Hematopoietic multipotent progenitor cell treated with erythropoietin and hydrocortisone succinate and interleukin-3 and kit ligand, for 17 days (in vitro differentiated cells): ENCODE results near the gene FCRL3.

Source experiments
- DNase-seq: peaks from one replicate; pipeline ENCODE4 v3.0.0-alpha.2; 2015; ENCODE audit warnings: low spot score

The FCRL3 gene

GRCh38 chr1:157682710-157683437, 17.7 kb downstream of the FCRL3 start:
- DNase-seq, result no peak

GRCh38 chr1:157678721-157679120, 21.8 kb downstream of the FCRL3 start:
- no peak for DNase-seq

DNA sequence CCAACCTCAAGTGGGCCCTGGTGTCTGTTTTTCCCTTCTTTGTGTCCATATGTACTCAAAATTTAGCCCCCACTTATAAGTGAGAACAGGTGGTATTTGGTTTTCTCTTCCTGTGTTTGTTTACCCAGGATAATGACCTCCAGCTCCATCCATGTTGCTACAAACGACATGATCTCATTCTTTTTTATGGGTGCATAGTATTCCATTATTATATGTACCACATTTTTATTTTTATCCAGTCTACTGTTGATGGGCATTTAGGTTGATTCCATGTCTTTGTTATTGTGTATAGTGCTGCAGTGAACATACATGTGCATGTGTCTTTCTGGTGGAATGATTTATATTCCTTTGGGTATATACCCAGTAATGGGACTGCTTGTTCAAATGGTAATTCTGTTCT, 27.6 kb downstream of the FCRL3 start:
- DNase-seq, result no peak

DNA sequence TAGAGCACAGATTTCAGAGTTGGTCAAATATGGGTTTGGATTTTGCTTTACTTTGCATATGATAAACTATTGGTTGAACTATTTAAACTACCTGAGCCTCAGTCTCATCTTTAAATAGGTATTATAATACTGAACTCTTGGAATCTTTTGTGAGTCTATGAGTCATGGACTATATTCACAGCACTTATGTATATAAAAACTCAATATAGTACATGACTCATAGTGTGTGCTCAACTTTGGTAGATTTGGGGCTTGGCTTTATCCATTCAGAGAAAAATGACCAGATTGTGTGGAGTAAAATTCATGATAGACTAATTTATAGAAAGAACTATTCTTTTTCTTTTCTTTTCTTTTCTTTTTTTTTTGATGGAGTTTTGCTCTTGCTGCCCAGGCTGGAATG, 28.7 kb downstream of the FCRL3 start:
- no peak for DNase-seq

GRCh38 chr1:157659576-157660247, 40.9 kb downstream of the FCRL3 start:
- no peak for DNase-seq

GRCh38 chr1:157658571-157658970, 42.0 kb downstream of the FCRL3 start:
- DNase-seq, result no peak

- DNase-seq, result no peak
These were observed 47.1 kb downstream of the FCRL3 start for GRCh38 chr1:157653494-157653873.

DNA sequence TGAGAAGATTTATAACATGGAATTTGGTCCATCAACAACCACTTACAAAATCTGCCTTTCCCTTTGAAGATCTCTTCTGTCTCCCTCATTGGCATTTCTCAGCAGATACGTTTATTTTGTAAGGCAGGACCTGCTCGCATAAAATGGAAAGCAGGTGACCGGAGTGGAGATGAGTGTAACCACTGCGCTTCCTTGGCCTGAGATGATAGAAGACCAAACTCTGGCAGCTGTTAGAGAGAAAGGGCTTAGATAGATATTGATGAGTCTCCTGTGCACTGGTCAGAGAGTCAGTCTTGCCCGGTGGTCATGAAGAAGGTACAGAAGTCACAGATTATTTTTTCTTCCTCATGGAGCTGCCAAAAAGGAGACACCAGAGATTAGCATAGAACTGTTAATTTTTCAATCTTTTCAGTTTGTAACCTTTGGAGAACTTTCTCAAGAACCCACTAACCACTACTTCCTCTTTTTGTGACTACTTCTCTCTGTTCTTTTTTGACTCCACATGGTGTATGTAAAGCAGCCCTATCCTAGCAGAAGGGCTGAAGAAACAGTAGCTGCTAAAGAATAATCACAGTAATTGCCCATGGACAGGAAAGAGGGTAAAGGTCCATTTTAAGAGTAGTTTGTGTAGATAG, 47.6 kb downstream of the FCRL3 start:
- DNase-seq, result no peak

GRCh38 chr1:157648317-157648716, 52.3 kb downstream of the FCRL3 start:
- DNase-seq, result no peak

GRCh38 chr1:157646144-157646543, 54.4 kb downstream of the FCRL3 start:
- no peak for DNase-seq

GRCh38 chr1:157641177-157641576, 59.4 kb downstream of the FCRL3 start:
- DNase-seq, result no peak

- DNase-seq, result no peak
These were observed 60.8 kb downstream of the FCRL3 start for GRCh38 chr1:157639800-157640199.

DNA sequence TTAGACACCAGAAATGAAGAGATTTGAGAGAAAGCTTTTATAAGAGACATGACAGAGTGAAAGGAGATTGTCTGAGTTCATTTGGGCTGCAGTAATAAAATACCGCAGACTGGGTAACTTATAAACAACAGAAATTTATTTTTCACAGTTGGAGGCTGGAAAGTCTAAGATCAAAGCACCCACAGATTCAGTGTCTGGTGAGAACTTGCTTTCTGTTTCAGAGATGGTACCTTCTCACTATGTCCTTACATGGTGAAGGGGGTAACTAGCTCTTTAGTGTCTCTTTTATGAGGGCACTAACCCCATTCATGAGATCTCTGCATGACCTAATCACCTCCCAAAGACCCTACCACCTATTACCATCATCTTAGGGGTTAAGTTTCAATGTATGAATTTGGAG, 71.8 kb downstream of the FCRL3 start:
- DNase-seq, result no peak
